Embryonic facial prominence (tissue), 1 donor: ENCODE measurements around the gene ZNF599.
"Not testable (repeated sequence)": the region's sequence is repeated elsewhere in the genome, so short reads cannot be mapped to it uniquely, and the experiment has no call there.

Source experiments
- DNase-seq: peaks from one replicate; pipeline ENCODE4 v3.0.0-alpha.2; 2016; ENCODE audit errors: extremely low spot score

The ZNF599 gene

DNA sequence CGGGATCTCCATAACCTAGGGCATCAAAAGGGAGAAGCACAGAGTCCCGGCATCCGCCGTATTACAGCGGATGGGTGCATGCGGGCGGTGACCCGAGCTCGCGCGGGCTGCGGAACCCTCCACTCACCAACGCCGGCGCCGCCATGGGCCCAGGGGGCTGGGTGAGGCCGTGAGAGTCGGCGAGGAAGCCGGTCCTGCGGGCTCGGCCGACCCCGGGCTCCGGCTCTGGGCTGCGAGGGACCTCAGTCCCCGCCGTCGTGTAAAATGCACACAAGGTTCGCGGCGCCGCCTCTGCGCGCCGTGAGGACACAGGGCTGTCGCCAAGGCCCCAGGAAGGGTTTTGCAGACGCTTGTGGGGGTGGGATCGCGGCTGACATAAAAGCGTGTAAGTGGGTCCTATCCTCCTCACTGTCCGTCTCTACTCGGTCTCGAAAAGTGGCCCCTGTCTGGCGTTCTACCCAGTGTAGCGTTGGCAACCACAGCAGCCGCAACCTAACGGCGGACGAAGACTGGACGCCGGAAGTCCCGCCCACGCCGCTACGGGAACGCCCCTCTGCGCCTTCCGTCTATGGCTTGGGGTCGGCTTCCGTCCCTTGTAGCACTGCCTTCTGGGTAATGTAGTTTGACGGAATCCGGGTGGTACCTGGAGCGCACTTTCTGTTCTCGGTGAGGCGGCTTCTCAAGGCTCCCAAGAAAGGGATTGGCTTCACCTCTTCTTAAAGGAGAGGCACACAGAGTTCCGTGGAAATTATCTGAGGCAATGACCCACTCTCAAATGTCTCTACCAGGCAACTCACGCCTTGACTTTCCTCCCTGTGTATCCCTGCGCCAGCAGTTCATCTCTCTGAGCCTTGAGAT lies at the start of gene ZNF599:
Gene ZNF599 (minus strand): TSS at position 519 of the 858 bp plus-strand sequence. CDS start 374 bp downstream, at position 145.
- peak; percentile 83 for DNase-seq

DNA sequence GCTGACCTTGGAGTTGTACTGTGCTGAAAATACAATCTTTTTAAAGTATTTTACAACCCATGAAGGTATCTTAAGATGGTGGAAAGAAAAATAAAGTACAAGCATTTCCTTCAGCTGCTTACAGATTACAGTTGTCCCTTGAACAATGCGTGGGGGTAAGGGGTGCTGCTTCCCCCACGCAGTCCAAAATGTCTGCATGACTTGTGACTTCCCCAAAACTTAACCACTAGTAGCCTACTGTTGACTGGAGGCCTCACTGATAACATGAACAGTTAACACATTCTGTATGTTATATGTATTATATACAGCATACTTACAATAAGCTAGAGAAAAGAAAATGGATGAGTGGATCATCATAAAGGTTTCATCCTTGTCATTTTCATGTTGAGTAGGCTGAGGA lies 45.3 kb upstream of the ZNF599 start:
- DNase-seq = no peak

DNA sequence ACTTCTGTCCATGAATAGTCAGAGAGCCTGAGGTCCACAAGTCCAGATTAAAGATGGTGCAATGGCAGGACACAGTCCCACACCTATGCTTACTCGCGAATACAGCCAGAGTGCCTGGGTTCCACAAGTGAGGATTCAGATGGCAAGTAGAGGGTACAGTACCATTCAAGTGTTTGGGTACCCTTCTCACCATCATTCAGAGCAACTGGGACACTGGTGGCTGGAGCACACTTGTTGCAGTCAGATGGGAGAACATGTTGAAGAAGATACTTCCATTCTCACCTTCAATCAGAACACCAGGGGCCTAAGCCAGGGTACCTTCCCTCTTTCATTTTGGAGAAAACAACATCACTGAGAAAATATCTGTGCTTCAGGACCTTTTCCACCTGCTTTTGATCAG lies 43.7 kb upstream of the ZNF599 start:
- DNase-seq = no peak

- DNase-seq = no peak
Measured at GRCh38 chr19:34808566-34808965, 35.6 kb upstream of the ZNF599 start.

GRCh38 chr19:34806976-34807860 lies 34.2 kb upstream of the ZNF599 start:
- DNase-seq = no peak

GRCh38 chr19:34804115-34804514 lies 31.1 kb upstream of the ZNF599 start:
- DNase-seq = no peak

GRCh38 chr19:34796953-34797352 lies 23.9 kb upstream of the ZNF599 start:
- not testable (repeated sequence) for DNase-seq

DNA sequence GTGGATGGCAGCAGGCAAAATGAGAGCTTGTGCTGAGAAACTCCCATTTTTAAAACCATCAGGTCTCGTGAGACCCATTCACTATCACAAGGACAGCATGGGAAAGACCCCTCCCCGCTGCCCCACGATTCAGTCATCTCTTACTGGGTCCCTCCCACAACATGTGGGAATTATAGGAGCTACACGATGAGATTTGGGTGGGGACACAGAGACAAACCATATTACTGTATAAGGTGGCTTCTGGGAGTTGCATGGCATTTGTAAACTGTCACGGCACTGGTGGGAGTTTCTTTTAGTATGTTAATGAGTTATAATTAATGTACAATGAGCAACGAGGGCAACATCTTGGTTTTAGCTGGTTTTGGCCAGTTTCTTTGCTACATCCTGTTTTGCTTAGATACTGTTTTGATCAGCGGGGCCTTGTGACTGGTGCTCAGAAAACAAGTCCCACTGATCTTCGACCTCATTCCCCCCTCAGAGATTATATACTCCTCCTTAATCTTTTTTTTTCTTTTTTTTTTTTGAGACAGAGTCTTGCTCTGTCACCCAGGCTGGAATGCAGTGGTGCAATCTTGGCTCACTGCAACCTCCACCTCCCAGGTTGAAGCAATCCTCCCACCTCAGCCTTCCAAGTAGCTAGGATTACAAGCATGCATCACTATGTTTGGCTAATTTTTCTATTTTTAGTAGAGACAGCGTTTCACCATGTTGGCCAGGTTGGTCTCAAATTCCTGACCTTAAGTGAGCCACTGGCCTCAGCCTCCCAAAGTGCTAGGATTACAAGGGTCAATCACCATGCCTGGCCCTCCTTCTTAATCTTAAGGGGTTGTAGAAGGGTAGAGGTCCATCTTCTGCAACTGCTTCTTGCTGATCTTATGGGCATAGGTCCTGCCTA lies 21.3 kb upstream of the ZNF599 start:
- no peak for DNase-seq

GRCh38 chr19:34793565-34793964 lies 20.6 kb upstream of the ZNF599 start:
- DNase-seq = no peak

- no peak for DNase-seq
Measured at GRCh38 chr19:34788074-34788473, 15.1 kb upstream of the ZNF599 start.

DNA sequence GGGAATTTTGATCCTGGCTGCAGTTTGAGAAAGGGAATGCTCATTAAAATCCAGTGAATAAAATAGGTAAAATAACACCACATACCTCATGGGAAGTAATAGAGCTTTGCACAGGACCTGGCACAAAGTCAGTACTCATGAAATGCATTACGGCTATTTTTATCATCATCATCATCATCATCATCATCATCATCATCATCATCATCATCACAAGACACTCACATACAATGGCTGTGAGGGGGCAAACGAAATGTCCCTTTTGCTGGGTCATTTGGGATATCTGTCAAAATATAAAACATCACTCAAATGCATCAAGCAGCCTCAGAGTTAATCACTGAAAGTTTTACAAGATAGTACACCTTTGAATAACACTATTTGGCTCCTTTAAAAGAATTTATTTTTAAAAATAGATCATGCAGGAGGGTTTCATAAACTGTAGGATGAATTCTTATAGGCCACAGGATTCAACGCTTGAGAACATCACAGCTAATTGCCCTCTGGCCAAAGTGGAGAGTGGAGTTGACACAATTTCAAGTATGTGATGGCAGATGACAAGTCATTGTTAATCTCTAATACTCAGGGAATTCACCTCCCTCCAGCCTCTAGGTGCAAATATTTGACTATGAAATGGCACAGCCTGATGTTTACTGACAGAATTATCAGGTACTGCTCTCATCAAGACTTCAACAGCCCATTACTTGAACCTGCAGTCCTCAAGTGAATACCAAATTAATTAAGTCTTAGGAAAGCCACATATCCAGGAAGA lies 14.2 kb upstream of the ZNF599 start:
- no peak for DNase-seq

GRCh38 chr19:34786236-34786635 lies 13.2 kb upstream of the ZNF599 start:
- DNase-seq = no peak

GRCh38 chr19:34779652-34780051 lies 6.6 kb upstream of the ZNF599 start:
- no peak for DNase-seq

DNA sequence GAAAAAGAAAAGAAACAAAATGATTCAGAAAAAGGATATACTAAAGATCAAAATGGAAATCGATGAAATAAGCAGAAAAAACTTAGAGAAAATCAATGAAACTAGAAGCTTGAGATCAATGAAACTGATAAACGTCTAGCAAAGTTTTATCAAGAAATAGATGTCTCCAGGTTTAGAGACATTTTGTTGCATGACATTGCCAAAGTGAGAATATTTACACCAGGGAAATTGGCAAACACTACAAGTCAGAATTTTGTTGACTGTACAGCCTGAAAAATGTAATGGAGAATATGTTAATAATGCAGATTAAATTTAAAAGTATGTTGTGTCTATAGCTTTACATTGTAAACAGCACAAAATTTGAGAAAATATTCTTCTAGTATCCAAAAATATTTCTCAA lies 5.3 kb upstream of the ZNF599 start:
- no peak for DNase-seq

DNA sequence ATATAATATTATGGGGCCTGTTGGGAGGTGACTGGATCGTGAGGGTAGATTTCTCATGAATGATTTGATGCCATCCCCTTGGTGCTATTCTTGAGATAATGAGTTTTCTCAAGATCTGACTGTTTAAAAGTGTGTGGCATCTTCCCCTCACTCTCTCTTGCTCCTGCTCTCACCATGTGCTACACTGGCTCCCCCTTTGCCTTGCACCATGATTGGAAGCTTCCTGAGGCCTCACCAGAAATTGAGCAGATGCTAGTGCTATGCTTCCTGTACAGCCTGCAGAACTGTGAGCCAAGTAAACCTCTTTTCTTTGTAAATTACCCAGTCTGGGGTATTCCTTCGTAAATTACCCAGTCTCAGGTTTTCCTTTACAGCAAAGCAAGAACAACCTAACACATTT lies 1.8 kb upstream of the ZNF599 start:
- no peak for DNase-seq

DNA sequence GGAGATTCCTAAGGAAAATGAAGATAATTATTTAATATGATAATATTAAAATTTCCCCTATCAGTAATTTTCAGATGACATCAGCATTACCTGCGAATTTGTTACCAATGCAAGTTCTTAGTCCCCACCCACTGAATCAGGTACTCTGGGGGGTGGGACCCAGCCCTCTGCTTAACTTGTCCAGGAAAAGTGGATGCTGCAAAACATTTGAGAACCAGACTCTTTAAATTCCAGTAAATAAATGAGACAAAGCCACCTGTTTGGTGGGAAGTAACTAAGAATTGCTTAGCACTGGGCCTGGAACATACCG lies 495 bp upstream of the ZNF599 start:
- no peak for DNase-seq

DNA sequence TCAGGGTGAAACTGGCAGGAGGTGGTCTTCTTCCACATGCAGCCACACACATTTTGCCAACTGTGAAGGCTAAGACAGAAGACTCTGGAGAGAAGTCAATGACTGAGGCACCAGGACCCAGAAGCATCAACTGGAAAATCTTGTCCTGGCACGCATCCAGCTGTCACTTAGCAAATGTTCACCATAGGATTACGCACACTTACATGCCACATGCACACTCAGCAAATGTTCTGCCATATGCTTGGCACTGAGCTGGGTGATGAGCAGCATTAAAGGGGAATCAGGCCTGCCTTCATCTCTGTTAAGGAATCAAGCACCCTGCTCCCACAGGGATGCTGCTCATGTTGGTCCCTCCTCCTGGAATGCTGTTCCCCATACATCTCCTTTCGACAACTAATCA lies 5.1 kb downstream of the ZNF599 start:
- no peak for DNase-seq

DNA sequence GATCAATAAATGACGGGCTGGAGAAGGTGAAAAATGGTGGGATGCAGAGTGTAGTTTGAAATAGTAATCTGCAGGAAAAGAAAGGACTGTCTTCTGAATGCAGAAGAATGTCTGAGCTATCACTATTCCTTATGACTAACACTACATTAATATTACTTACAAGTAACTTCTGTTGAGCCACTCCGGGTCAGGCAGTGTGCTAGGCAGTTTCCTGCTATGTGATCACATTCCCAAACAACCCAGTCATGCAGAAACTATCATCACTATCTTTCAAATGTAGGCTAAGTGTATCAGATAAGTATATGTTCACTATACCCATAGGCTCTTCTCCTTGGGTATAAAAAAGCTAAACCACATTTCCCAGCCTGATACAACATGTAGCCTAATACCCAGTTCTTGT lies 6.6 kb downstream of the ZNF599 start:
- DNase-seq = no peak

- no peak for DNase-seq
Measured at GRCh38 chr19:34759218-34759917, 13.6 kb downstream of the ZNF599 start.

DNA sequence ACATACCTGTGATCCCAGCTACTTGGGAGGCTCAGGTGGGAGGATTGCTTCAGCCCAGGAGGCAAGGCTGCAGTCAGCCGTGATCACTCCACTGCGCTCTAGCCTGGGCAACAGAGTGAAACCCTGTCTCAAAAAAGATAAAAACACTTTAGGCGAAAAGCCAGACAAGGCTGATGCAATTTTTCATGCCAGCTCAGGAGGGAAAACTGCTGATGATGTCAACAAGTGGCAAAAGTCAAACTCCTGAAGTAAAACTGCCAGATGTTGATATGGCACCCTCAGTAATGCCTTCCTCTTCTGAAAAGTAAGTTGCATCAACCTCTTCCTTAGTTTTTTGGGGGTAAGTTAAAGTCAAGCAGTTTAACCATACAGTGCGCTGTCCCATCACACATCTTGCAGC lies 15.6 kb downstream of the ZNF599 start:
- DNase-seq = no peak
